Stimulated activated CD8-positive, alpha-beta memory T cell treated with anti-CD3 and anti-CD28 coated beads, Interleukin-2, amount 100 ng/mL, for 1 hour (primary cell): ENCODE results near the gene RNF168.
A peak's percentile ranks its signal among the peaks of the same experiment; 100 is the strongest.
"Not testable (repeated sequence)": the region's sequence is repeated elsewhere in the genome, so short reads cannot be mapped to it uniquely, and the experiment has no call there.

Experiments used
- DNase-seq, 2 donors: peaks; one replicate each; pipeline ENCODE4 v3.0.0-alpha.2; 2020; ENCODE audit warnings: low read depth in 2 of 2

The RNF168 gene

DNA sequence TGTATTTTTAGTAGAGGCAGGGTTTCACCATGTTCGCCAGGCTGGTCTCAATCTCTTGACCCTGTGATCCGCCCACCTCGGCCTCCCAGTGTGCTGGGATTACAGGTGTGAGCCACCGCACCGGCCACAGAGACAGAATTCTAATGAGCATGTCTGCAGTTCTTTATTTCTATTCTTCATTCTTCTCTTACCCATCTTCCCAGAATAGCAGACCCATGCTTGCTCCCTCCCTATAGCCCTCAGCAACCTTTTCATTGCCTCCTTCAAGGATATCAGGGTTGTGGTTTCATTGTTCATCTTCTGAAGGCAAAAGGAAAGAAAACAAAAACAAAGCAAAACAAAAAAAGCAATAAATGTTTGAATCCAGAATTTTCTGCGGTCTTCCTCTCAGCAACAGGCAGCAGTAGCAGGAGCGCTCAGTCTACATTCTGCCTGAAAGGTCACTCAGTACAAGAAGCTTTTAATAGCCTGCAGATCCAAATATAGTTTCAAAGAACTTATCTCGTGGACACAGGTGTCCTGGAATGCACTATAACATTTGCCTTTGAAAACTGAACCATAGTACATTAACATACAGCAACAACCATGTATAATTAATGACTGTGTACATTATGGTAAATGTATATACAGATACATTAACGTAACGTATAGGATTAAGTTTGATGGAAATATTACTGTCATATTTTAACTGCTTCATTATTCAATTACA is 11.5 kb upstream of the RNF168 start, which contains the start of gene SMCO1:
SMCO1 (minus strand) TSS at position 434 of the 709 bp plus-strand sequence; CDS start at position 297, 137 bp downstream.
- DNase-seq = no peak

DNA sequence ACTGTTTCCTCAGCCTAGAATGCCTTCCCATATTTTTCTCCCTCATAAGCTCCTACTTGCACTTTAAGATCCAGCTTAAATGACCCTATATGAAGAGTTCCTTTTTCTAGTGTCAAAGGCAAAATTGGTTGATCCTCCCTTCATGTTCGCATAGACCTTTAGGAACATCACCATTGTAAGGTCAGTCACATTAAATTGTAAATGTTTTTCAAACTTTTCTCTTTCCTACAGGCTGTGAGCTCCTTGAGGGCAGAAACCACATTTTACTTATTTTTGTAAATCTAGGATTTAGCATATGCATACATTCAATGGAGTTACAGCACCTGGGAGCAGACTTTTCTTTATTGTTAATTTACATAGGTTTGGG is 10.8 kb upstream of the RNF168 start:
- no peak for DNase-seq

DNA sequence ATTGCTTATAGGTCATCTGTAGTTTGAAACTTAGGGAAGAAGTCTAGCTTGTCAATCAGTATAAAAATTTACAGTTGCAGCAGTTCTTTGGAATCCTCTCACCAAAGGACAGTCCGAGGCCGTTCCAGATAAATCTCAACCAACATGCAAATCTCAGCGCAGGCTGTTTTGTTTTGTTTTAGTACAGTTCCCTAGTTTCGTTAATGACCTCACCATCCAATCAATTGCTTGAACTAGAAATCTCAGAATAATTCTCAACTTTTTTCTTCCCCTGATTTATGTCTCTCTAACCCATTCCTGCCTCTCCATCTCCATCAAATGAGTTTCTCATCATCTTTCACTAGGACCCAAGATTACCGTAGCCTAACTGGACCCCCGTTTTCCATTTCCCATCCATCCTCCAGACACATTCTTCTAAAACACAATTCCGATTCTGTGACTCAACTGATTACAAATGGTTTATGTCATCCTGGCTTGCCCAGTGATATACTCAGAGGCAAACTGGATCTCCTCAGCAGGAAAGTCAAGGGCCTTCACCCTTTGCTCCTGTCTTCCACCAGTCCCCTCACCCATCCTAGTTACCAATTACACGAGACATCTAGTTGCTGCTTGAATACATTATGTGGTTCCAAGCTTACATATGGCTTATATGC is 10.3 kb upstream of the RNF168 start:
- no peak for DNase-seq

DNA sequence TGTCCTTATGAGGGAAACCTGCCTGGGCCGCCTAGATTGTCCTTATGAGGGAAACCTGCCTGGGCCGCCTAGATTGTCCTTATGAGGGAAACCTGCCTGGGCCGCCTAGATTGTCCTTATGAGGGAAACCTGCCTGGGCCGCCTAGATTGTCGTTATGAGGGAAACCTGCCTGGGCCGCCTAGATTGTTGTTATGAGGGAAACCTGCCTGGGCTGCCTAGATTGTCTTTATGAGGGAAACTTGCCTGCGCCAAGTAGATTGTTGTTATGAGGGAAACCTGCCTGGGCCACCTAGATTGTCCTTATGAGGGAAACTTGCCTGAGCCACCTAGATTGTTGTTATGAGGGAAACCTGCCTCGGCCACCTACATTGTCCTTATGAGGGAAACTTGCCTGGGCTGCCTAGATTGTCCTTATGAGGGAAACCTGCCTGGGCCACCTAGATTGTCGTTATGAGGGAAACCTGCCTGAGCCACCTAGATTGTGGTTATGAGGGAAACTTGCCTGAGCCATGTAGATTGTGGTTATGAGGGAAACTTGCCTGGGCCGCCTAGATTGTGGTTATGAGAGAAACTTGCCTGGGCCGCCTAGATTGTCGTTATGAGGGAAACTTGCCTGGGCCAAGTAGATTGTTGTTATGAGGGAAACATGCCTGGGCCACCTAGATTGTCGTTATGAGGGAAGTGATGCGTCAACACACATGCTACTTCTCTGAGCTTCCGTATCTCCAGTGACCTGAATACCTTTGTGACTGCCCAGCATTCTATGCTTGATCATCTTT is 8.3 kb upstream of the RNF168 start:
- not testable (repeated sequence) for DNase-seq

DNA sequence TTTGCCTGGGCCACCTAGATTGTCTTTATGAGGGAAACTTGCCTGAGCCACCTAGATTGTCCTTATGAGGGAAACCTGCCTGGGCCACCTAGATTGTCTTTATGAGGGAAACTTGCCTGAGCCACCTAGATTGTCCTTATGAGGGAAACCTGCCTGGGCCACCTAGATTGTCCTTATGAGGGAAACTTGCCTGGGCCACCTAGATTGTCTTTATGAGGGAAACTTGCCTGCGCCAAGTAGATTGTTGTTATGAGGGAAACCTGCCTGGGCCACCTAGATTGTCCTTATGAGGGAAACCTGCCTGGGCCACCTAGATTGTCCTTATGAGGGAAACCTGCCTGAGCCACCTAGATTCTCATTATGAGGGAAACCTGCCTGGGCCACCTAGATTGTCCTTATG is 7.5 kb upstream of the RNF168 start:
- not testable (repeated sequence) for DNase-seq

DNA sequence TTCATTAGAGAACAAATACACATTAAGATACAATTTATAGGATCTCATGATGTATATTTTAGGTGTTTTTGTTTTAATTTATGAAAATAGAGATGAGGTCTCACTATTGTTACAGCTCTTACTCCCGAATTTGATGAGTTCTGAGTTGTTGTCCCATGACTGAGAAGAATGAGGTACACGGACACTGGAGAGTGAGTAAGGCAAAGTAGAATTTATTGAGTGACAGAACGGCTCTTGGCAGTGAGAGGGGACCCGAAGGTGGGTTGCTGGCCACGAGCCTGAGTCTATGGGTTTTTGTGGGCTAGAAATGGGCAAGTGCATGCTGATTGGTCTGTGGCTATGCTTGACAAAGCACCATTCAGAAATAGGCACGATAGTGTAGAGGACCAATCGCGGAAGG is 3.1 kb upstream of the RNF168 start:
- no peak for DNase-seq

DNA sequence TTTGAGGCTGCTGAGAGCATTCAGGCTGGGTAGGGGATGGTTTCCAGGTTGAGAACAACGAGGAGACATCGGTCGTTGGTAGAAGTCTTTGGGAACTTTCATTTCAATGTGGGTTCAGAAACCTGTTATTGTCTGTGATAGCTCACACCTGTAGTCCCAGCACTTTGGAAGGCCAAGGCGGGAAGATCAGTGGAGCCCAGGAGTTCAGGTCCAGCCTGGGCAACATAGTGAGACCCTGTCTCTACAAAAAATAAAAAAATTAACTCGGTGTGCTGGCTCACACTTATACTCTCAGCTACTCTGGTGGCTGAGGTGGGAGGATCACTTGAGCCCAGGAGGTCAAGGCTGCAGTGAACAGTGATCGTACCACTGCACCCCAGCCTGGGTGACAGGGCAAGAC is 988 bp upstream of the RNF168 start:
- DNase-seq = no peak

DNA sequence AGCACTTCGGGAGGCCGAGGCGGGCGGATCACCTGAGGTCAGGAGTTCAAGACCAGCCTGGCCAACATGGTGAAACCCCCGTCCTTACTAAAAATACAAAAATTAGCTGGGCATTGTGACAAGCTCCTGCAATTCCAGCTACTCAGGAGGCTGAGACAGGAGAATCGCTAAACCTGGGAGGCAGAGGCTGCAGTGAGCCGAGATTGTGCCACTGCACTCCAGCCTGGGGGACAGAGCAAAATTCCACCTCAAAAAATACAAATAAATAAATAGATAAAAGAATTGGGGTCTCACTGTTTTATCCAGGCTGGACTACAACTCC is 470 bp upstream of the RNF168 start:
- DNase-seq = not testable (repeated sequence)

DNA sequence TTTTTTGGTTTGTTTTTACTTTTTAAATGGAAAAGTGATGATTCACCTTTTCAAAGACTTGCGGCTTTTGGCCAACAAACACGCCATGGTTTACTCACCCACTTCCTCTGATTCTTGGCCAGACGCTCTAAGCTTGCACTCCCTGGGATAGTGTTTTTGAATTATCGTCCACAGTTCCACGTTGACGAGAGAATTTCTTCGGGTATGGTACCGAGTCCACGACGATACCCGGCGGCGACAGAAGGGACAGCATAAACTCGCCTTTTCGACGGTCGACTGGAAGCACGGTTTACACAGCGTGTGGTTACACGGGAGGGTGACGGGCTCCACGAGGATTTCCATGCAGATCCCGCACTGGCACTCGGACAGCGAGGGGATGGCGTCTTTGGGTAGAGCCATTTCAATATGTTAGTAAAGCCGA is 783 bp downstream of the RNF168 start:
- DNase-seq = peak; percentile 27 to 31

DNA sequence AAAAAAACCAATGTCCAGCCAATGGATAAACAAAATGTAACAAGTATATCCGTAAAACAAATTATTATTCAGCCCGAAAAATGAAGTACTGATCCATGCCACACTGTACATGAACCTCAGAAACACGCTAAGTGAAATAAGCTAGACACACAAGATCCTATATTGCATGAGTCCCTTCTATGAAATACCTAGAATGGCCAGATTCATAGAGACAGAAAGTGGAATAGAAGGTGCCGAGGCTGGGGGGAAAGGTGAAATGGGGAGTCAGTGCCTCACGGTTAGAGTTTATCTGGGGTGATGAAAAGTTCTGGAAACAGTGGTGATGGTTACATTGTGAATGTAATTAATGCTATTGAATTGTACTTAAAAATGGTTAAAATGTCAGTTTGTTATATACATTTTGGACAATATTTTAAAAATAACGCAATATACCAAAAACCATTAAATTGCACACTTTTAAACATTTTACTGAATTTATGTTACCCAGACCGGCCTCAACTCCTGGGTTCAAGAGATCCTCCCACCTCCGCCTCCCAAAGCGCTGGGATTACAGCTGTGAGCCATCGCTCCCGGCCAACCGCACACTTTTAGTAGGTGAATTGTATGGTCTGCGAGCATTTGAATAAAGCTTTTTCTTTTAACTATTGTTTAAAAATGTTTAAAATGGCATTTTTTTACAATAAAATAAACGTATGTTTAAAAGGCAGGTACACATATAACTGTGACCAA is 2.1 kb downstream of the RNF168 start:
- no peak for DNase-seq

DNA sequence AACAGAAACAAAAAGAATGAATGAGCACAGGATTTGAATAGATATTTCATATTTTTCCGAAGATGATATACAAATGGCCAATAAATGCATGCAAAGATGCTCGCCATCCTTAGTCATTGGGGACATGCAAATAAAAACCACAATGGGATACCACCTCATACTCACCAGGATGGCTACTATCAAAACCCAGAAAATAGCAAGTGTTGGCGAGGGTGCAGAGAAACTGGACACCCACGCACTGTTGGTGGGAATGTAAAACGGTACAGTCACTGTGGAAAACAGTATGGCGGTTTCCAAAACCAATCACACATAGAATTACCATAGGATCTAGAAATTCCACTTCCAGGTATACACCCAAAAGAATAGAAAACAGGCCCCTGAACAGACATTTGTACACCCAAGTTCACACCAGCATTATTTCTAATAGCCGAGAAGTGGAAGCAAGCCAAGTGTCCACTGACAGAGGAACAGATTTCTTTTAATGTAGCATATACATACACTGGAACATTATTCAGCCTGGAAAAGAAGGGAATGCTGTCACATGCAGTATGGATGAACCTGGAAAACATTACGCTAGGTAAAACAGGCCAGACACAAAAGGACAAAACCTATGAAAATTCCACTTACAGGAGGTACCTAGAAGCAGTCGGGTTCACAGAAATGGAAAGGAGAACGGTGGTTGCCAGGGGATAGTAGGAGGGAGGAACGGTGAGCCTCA is 3.6 kb downstream of the RNF168 start:
- no peak for DNase-seq

DNA sequence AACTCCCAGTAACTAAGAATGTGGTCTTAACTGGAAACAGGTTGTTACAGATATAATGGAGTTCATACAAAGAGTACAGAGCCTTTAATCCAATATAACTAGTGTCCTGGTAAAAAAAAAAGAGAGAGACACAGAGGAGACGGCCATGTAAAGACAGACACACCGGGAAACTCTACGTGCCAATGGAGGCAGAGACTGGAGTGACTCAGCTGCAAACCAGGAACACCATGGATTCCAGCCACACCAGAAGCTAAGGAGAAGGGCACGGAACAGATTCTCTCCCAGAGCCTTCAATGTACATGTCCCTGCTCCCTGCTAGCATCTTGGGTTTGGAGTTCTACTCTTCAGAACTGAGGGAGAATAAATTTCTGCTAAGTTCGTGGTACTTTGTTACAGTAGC is 4.5 kb downstream of the RNF168 start:
- DNase-seq = no peak

DNA sequence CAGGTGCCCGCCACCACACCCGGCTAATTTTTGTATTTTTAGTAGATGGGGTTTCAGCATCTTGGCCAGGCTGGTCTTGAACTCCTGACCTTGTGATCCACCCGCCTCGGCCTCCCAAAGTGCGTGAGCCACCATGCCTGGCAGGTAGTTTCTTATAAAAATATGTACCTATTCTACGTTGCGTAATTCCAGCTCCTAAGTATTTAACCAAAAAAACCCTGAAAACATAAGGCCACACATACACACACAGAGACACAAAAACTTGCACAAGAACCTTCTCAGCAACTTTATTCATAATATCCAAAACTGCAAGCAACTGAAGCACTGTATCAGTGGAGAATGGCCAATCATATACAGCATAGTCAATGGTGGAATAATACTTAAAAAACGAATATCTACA is 5.3 kb downstream of the RNF168 start:
- no peak for DNase-seq

DNA sequence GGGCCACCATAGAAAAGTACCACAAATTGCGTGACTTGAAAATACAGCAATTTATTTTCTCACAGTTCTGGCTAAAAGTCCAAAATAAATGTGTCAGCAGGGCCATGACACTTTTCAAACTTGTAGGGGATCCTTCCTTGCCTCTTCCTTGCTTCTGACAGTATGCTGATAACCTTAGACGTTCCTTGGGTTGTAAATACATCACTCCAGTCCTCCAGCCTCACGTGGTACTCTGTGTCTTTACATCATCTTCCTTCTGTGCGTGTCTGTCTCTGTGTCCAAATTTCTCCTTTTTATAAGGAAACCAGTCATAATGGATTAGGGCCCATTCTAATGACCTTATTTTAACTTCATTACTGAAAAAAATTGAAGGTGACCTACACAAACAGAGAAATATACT is 7.4 kb downstream of the RNF168 start:
- no peak for DNase-seq

DNA sequence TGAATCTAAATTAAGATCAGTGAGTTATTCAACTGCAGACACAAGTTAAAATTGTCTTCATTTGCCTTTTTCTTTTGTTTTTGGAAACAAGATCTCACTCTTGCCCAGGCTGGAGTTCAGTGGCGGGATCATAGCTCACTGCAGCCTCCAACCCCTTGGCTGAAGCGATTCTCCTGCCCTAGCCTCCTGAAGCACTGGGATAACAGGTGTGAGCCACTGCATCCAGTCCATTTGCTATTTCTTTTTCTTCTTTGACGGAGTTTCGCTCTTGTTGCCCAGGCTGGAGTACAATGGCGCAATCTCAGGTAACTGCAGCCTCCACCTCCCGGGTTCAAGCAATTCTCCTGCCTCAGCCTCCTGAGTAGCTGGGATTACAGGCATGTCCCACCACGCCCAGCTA is 10.3 kb downstream of the RNF168 start:
- no peak for DNase-seq

DNA sequence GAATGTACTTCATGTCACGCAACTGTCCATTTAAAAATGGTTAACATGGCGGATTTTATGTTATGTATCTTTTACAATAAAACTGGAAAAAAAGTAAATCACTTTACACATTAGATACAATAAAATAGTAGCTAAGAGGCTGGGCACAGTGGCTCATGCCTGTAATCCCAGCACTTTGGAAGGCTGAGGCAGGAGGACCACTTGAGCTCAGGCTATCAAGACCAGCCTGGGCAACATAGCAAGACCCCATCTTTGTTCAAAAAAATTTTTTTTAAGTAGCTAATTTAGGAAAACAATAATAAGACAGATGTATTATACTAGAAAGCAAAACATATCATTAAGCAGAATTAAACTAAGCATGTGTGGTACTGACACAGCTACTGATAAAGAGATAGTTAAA is 11.5 kb downstream of the RNF168 start:
- no peak for DNase-seq

DNA sequence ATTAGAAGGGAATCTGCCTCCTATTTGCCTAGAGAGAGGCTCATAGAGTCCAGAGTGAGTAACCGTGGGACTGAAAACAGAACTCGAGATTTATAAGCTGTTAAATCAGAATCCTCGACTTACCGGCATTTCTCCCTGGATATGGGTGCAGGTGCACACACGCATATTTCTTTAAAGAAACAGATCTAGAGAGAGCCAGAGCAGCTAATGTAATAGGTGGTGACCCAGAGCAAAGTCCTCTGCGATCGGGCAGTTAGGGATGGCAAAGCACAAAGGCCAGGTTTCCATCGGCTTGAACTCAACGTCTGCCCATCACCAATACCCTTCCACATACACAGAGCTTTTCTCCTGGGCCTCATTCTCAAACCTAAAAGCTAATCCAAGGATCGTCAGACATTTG is 13.8 kb downstream of the RNF168 start:
- no peak for DNase-seq

DNA sequence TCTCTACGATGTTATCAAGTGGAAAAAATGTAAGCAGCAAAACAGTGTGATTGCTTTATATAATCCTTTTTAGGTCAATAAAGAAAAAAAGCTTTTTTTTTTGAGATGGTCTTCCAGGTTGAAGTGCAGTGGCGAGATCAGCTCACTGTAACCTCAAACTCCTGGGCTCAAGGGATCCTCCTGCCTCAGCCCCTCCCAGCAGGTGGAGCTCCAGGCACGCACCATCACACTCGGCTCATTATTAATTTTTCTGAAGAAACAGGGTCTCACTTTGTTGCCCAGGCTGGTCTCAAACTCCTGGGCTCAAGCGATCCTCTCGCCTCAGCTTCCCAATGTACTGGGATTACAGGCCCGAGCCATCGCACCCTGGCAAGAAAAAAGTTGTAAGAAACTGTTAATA is 17.3 kb downstream of the RNF168 start:
- DNase-seq = no peak

DNA sequence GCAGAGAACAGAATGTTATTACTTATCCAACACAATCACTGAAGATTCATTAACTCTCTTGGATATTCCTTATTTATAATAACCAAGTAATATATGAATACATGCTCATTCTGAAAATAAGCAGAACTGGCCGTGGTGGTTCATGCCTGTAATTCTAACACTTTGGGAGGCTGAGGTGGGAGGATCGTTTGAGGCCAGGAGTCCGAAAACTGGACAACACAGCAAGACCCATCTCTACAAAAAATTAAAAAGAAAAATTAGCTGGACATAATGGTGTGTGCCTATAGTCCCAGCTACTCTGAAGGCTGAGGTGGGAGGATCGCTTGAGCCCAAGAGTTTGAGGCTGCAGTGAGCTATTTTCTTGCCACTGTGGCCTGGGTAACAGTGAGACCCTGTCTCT is 25.9 kb downstream of the RNF168 start:
- DNase-seq = no peak

DNA sequence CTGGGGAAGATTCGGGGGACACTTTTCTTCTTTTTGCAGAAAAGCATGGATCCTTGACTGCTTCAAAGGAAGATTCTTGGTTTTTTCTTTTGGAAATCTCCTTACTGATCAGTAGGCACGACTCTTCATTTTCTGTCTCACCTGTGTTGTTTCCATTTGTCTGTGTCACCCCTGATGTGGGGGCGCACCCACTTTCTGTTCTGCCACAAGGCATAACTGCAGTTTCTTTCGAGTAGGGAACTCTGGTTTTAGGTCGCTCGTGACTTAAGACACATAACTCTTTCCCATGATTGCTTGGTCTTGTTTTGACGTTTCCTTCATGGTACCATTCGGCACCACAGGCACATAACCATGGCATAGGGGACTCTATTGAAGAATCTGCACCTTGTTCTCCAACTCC is 31.3 kb downstream of the RNF168 start:
- DNase-seq = no peak

DNA sequence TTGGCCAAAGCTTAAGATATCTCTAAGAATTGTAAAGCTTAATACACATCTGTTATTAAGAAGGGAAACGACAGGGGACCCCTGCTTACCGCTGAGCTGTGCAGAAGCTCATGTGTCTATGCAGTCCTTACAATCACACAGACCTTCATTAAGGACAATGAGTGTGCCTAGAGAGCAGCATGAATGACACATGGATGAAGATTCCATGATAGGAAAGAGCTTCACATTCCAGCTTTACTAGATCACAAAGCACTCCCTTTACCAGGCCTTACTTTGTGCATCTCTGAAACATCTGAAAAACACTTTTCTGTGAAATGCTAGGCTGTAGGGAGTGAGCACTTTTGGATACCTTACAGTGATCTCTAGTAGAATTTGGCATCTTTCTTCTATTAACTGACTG is 32.0 kb downstream of the RNF168 start:
- DNase-seq = no peak

DNA sequence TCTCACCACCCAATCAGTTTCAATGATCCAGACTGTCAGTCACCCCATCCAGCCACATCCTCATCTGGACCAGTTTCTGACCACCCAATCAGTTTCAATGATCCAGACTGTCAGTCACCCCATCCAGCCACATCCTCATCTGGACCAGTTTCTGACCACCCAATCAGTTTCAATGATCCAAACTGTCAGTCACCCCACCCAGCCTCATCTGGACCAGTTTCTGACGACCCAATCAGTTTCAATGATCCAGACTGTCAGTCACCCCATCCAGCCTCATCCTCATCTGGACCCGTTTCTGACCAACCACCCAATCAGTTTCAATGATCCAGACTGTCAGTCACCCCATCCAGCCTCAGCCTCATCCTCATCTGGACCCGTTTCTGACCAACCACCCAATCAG is 33.4 kb downstream of the RNF168 start:
- not testable (repeated sequence) for DNase-seq
